GM18499 (cell line): ENCODE results near the gene SYCE3.

ENCODE experiments used
- ATAC-seq: cut with Tn5 transposase; IDR thresholded peaks from one replicate; pipeline ENCODE4 v1.9.1; 2021; ENCODE audit warnings: moderate number of reproducible peaks; ENCODE audit not compliant: insufficient read depth, unreplicated experiment

The SYCE3 gene

GRCh38 chr22:50600967-50601668, 38.4 kb upstream of the SYCE3 start:
- ATAC-seq: no peak

DNA sequence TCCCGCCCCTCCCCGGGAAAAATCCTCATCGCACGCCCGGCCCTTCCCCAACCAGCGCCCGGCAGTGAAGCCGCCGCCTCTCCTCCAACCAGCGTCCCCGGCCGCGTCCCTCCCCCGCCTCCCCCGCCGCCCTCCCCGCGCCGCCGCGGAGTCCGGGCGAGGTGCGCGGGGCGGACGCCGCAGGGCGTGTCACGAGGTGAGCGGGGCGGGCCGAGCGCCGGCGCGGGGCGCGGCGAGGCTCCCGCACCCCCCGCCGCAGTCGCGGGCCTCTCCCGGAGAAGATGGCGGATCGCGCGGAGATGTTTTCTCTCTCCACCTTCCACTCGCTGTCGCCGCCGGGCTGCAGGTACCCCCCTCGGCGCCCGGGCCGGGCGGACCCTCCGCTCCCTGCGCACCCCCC, 37.8 kb upstream of the SYCE3 start, which contains the start of gene MAPK8IP2:
TSS of gene MAPK8IP2 (plus strand) at position 256 of the 400 bp plus-strand sequence. CDS start at position 282, 26 bp downstream.
- ATAC-seq: no peak

DNA sequence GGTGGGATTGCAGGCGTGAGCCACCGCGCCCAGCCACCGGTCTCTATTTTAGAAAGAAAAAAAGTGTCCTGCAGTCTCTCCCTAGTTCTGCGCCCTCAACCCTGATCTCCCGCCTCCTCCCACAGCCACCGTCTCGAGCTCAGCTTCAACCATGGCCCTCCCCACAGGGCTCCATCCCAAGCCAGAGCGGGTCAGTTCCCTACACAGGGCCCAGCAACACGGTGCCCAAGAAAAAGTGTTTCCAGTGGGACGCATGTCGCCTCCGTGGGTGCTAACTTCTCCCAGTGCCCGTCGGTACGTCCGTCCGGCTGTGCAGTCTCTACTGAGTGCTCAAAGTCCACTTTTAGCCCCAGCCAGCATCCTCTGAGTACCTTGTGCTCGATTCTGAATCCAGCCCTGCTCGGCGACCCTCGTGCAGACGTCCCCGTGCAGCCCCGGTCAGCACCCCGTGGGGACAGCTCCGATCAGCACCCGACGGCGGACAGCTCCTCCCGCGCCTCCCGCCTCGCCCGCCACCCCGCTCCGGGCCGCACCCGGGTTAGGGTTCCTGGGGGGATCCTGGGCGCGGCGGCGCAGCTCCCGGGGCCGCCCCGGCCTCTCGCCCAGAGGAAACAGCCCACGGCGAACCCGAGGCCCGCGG, 37.2 kb upstream of the SYCE3 start:
- ATAC-seq: no peak

GRCh38 chr22:50597097-50597496, 34.4 kb upstream of the SYCE3 start:
- ATAC-seq: no peak

DNA sequence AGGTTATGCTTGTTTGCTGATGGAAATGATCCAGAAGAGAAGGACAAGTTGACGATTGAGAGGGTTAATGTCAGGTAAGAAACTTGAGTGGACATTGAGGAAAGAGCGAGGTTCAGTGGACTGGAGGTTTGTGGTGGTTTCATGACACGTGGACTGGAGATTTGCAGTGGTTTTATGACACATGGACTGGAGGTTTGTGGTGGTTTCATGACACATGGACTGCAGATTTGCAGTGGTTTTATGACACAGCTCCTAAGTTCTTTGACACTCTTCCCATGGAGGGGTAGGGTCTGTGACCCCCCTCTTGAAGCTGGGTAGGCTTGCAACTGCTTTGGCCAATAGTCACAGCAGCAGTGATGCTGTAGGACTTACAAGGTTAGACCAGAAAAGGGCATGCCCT, 32.5 kb upstream of the SYCE3 start:
- ATAC-seq: no peak

DNA sequence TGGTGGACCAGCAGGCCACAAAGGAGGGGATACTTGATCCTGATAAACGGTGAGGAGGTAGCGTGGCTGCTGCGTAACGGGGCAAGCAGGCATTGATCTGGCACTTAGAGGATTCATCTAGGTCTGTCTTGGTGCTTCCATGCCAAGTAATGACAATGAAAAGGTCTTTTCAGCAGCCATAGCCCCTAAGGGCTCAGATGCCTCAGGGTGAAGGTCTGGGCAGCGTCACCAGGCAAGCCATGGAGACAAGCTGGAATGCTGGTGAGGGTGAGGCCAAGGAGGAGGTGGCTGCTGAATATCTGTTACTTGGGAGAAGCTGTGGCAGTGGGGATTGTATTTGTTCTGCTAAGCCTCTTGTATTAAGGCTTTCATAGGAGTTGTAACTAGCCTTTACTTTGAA, 24.7 kb upstream of the SYCE3 start:
- no peak for ATAC-seq

- no peak for ATAC-seq
These were observed 23.7 kb upstream of the SYCE3 start for GRCh38 chr22:50586416-50586815.

GRCh38 chr22:50585781-50586180, 23.1 kb upstream of the SYCE3 start:
- ATAC-seq: no peak

DNA sequence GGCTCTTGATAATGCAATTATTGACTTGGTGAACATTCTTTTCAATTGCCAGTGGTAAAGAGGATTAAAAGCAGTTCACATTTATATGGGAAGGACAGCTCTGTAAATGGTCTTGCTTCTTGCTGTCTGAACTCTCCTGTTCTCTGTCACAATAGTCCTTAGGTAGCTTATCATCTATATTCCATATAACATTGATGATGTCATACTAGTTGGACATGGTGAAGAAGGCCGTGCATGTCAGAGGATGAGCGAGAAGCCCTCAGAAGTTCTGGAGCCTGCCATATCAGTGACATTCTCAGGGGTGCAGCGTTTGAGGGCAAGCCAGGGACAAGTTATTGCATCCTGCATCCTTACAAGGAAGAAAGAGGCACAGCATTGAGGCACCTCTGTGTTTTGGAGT, 22.5 kb upstream of the SYCE3 start:
- ATAC-seq: no peak

GRCh38 chr22:50584106-50585096, 21.7 kb upstream of the SYCE3 start:
- ATAC-seq: no peak

GRCh38 chr22:50583294-50583861, 20.7 kb upstream of the SYCE3 start:
- peak; percentile 13 for ATAC-seq

DNA sequence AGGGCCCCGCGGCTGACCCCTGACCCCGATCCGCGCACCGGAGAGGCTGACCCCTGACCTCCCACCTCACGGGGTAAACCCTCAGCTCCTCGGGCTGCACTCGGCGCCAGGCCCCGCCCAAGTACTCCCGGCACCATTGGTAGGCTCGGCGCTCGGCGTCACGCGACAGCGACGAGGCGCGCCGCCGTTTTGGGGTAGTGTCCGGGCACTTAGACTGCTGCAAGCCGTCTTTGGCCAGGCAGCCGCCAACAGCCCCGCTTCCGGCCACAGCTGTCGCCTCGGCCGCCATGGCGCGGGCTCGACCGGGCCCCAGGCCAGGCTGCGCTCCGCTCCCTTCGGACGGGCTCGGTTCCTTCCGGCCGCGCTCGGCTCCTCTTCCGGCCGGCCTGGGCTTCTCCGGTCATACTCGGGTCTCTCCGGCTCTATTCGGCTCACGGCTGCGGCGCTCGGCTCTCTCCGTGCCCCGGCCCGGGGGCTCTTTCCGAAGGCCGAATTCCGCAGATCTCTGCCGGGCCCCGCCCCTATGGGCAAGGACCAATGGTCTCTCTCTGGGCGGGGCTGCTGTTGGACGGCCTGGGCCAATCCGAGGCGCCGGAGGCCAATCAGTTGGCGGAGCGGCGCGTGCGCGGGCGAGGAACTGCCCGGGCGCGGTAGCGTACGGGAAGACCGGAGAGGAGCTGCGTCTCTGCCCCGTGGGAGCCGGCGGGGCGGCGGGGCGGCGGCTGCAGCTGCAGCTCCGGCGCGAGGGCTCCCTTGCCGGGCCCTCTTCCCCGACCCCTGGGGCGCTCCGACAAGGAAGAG, 20.0 kb upstream of the SYCE3 start, which contains the start of gene CHKB:
TSS of gene CHKB (minus strand) at position 357 of the 801 bp plus-strand sequence. CDS start at position 289, 68 bp downstream.
- peak; percentile 78 for ATAC-seq

DNA sequence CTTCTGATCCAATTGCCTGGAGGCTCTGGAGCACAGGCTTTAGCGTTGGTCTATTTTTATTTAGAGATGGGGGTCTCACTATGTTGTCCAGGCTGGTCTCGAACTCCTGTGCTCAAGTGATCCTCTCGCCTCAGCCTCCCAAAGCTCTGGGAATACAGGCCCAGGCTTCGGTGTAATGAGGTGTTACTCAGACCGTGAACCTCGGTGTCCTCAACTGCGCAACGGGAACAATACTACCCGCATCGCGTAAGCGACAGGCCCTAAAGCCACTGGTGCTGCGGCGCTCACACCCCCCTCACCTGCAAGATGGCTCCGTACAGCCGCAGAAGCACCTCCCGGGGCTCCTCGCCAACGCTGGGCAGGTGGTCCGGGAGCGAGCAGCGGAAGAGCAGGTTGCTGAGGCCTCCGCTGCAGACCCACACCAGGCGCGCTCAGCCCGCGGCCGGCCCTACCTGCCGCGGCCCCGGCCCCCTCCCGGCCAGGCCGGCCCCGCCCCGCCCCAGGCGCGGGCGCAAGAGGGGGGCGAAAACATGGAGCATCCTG, 19.3 kb upstream of the SYCE3 start:
- no peak for ATAC-seq

GRCh38 chr22:50581031-50581949, 18.6 kb upstream of the SYCE3 start:
- no peak for ATAC-seq

- ATAC-seq: no peak
These were observed 17.0 kb upstream of the SYCE3 start for GRCh38 chr22:50579752-50580151.

DNA sequence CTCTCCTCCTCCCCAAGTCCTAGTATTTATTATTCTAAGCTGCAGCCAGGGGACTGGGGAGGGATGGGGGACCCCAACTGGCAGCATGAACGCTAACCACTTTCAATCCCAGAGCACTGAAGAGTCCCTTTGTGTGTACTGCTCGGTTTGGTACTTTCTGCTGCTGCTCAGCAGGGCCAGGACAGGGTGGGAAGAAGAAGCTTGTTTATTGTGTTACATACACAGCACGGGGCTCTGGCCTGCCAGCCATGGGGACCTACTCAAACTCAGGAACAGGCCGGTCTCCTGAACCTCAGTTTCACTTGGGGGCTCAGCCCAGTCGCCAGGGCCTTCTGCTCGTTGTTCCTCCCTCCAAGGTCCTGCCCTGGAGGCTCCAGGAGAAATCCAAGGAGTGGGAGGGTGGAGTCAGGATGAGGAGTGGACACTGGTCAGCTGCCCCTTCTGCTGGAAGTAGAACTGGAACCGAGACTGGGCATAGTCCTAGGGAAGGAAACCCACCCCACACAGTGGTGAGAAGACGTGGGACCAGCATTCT, 16.1 kb upstream of the SYCE3 start:
- ATAC-seq: no peak

DNA sequence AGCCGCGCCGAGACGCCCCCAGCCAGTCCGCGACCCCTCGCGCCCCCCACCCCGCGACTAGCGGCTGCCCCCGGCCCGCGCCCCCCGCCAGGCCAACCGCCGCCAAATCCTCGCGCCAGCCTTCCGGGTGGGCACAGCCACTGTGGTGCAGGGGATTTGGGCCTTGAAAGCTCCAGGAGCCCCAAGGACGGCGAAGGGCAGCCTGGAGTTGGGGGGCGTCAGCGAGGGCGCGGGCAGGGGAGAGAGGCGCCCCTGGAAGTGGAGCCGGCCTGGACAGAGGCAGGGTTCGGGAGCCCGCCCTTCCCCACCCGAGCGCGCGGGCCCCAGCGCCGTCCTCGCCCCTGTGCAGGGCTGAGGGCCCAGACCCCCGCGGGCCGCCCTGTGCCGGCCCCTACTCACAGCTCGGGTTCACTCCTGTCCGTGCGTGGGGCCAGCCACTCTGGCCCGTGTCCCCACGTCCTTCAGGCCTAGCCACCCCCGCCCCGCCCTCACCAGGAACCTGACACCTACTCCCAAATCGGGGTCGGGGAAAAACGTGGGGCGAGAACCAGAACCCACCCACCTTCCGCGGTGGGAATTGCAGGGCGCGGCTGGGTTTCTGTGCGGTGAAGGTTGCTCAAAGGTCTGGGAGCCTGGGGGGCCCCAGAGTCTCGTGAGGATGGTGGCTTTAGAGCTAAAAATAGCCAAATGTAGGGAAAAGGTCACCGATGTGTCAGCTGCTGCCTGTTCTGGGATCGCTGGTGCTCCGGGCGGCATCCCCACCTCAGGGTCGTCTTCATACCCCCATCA, 15.5 kb upstream of the SYCE3 start, which contains the start of gene CPT1B:
TSS of gene CPT1B (minus strand) at position 441 of the 789 bp plus-strand sequence. CDS start 512 bp downstream, outside the sequence.
- no peak for ATAC-seq
